Loucy (cell line): ENCODE measurements around the gene IL23R.

Source experiments
- EZH2phosphoT487 ChIP-seq: fragments of 200-600 bp; IDR thresholded peaks from 2 replicates; pipeline ENCODE4 v1.6.1; 2018; ENCODE audit warnings: antibody characterized with exemption, mild to moderate bottlenecking, moderate library complexity, borderline replicate concordance
- TF ChIP-seq, protein P1 (sequence below): fragments of 200-600 bp; sonication (generic); conservative IDR thresholded peaks from 2 replicates; pipeline ENCODE4 v1.5.1; 2014; ENCODE audit warnings: mild to moderate bottlenecking, antibody characterized with exemption, low read length

DNA sequence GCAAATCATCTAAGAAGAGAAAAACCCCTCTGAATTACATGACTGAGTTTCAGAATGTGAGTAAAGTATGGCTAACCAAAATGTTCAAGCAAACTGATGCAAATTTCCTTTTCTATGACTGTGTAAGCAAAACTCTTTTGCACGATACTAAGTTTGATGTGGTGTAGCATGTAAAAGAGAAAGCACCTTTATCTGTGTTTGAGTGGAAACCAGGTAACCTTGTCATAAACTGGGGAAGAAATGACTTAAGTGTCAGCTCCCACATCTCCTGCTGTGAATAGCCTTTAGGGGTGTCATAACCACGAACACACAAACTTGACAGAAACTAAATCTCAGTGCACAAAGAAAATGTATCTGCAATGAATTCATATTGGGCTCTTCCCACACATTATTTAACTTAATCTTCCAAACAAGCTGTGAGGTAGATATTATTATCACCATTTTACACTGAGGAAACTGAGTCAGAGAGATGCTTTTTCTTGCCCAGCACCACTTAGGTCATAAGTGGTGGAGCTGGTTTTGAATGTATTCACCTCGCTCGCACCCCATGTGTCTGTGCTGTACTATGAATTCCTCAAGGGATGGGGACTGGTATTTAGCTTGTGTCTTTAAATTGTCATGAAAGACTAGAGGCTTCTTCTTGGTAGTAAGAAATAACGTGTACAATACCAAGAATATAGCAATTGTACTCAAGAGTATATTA, 108.5 kb downstream of the IL23R start:
- TF ChIP-seq, protein P1, sequence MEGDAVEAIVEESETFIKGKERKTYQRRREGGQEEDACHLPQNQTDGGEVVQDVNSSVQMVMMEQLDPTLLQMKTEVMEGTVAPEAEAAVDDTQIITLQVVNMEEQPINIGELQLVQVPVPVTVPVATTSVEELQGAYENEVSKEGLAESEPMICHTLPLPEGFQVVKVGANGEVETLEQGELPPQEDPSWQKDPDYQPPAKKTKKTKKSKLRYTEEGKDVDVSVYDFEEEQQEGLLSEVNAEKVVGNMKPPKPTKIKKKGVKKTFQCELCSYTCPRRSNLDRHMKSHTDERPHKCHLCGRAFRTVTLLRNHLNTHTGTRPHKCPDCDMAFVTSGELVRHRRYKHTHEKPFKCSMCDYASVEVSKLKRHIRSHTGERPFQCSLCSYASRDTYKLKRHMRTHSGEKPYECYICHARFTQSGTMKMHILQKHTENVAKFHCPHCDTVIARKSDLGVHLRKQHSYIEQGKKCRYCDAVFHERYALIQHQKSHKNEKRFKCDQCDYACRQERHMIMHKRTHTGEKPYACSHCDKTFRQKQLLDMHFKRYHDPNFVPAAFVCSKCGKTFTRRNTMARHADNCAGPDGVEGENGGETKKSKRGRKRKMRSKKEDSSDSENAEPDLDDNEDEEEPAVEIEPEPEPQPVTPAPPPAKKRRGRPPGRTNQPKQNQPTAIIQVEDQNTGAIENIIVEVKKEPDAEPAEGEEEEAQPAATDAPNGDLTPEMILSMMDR, result no peak
- TF ChIP-seq EZH2phosphoT487, result no peak
